Effector memory CD8-positive, alpha-beta T cell (primary cell): Measurements from ENCODE around the gene TMEM135.

Source experiments
- ATAC-seq: fragments of 150-1000 bp; cut with Tn5 transposase; replicated peaks from 2 replicates; pipeline ENCODE4 v1.10.0; 2021; ENCODE audit warnings: mild to moderate bottlenecking, moderate library complexity
- DNase-seq, 3 experiments: peaks; one replicate each; pipeline ENCODE4 v3.0.0; 2021
- H3K27ac Mint-ChIP-seq, 2 donors: one replicate each; pipeline ENCODE4 v1.8.0; 2022; ENCODE audit warnings: mild to moderate bottlenecking in 2 of 2, mixed read lengths in 2 of 2, moderate library complexity in 2 of 2
- H3K27me3 Mint-ChIP-seq, 2 donors: one replicate each; pipeline ENCODE4 v1.8.0; 2022; ENCODE audit warnings: mixed read lengths in 2 of 2
- H3K36me3 Mint-ChIP-seq: one replicate; pipeline ENCODE4 v1.8.0; 2022; ENCODE audit warnings: mild to moderate bottlenecking, moderate library complexity, mixed read lengths; ENCODE audit not compliant: insufficient read depth
- H3K4me1 Mint-ChIP-seq, 2 donors: one replicate each; pipeline ENCODE4 v1.8.0; 2022; ENCODE audit warnings: low read depth in 2 of 2, mixed read lengths in 2 of 2
- H3K4me3 Mint-ChIP-seq, 2 donors: one replicate each; pipeline ENCODE4 v1.8.0; 2022; ENCODE audit warnings: mild to moderate bottlenecking in 2 of 2, mixed read lengths in 2 of 2, moderate library complexity in 2 of 2
- H3K9me3 Mint-ChIP-seq, 2 donors: one replicate each; pipeline ENCODE4 v1.8.0; 2022; ENCODE audit warnings: mixed read lengths in 2 of 2

The TMEM135 gene

DNA sequence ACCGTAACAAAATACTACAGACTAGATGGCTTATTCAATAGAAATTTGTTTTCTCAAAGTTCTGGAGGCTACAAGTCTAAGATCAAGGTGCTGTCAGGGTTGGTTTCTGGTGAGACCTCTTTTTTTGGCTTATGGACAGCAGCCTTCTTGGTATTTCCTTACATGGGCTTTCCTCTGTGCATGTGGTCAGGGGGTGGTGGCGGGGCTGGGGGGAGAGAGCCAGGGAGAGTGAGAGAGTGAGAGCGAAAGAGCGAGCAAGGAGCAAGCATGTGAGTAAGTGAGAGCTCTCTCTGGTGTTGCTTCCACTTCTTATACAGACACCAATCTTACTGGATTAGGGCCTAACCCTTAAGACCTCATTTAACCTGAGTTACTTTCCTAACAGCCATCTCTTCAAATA, 181.5 kb downstream of the TMEM135 start:
- DNase-seq (peak in 1 of 3 experiments; percentile 1), ATAC-seq (peak; percentile 68)
- Mint-ChIP-seq H3K36me3 (peaks cover 5% of the 10 kb centered on the region), H3K27ac (peak overlapping the region in 1 of 2 donors; percentile 6), H3K4me3 (no peak overlapping the region), H3K9me3 (no peaks in the 10 kb centered on the region), H3K4me1 (peaks cover 6 to 23% of the 10 kb centered on the region in 2 donors), H3K27me3 (no peaks in the 10 kb centered on the region)

DNA sequence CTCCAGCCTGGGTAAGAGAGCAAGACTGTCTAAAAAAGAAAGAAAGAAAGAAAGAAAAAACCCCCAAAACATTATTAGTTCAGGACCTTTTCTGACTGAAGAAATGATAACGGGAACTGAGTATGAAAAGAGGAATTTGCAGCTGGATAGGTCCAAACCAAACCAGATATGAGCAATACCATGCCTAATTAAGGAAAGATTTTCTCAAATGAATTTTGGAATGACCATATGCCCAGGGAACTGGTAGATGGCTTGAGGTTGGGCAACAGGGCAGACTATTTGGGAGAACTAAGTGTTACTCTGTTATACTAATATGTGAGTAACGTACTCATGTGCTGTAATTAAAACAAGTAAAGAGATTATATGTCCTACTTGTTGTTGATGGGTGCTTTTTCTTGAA, 186.1 kb downstream of the TMEM135 start:
- peaks cover 5% of the 10 kb centered on the region for H3K36me3 Mint-ChIP-seq
- no peak overlapping the region for H3K4me3 Mint-ChIP-seq
- H3K27ac Mint-ChIP-seq, result no peak overlapping the region
- peaks cover 6 to 8% of the 10 kb centered on the region in 2 donors for H3K4me1 Mint-ChIP-seq
- no peaks in the 10 kb centered on the region for H3K27me3 Mint-ChIP-seq
- no peak for ATAC-seq
- DNase-seq, result no peak
- H3K9me3 Mint-ChIP-seq, result no peaks in the 10 kb centered on the region

DNA sequence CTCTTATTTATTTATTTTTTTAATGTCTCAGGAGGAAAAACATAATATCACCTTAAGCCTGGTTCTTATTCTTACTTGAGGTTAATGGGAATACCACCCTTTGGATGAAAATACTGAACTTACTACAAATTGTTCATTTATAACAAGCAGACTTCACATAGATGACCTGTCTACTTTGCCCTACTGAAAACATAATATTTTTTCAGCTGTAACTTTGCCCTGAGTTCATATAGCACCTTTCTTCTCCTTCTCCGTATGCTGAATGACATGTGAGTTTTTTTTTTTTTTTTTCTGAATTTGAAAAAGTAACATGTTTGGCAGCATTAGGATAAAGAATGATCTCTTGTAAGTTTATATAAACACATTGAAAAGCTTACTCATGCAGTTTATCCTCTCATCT, 186.8 kb downstream of the TMEM135 start:
- Mint-ChIP-seq H3K4me1 (peaks cover 2 to 4% of the 10 kb centered on the region in 2 donors), H3K4me3 (no peak overlapping the region), H3K9me3 (no peaks in the 10 kb centered on the region), H3K27ac (no peak overlapping the region), H3K36me3 (peaks cover 5% of the 10 kb centered on the region), H3K27me3 (no peaks in the 10 kb centered on the region)
- ATAC-seq (no peak), DNase-seq (no peak)

DNA sequence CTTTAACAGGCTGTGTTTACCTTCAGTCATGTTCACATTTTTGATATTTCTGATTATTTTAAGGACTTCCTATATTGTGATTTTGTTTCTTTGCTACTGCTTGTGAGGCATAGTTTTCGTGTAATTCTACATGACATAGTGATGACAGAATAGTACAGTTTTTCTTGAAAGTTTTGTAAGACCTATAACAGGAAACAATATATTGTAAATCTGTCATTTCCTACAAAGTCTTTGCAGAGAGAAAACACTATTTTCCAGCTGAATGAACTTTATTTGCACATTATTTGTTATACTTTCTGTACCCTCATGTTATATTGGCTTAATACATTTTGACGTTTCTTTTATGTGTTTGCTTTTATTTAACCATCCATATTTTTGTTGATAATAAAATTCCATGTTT, 191.1 kb downstream of the TMEM135 start:
- peaks cover 0 to 3% of the 10 kb centered on the region in 2 donors for H3K9me3 Mint-ChIP-seq
- no peak overlapping the region for H3K4me3 Mint-ChIP-seq
- no peaks in the 10 kb centered on the region for H3K27me3 Mint-ChIP-seq
- ATAC-seq, result no peak
- no peaks in the 10 kb centered on the region for H3K36me3 Mint-ChIP-seq
- H3K4me1 Mint-ChIP-seq, result peaks cover 2 to 4% of the 10 kb centered on the region in 2 donors
- H3K27ac Mint-ChIP-seq, result no peak overlapping the region
- no peak for DNase-seq

DNA sequence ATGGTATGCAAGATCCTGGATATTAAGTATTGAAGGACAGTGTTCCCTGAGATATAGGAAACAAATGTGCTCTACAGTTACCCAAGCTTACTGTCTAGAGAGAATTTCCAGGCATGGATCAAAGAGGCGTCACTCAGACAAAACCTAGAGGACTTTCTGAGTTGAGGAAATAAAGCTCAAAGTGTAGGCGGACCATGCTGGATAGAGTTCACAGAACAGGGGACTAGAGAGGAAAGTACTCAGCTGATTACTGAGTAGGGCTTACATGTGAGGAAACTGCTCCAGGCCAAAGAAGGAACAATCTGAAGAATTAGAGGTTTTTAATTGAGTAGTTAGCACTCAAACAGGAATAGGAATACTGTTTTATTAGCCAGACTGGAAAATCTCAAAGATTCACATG, 193.3 kb downstream of the TMEM135 start:
- ATAC-seq, result no peak
- Mint-ChIP-seq H3K27me3 (no peaks in the 10 kb centered on the region), H3K4me1 (peaks cover 2 to 4% of the 10 kb centered on the region in 2 donors), H3K4me3 (no peak overlapping the region), H3K27ac (no peak overlapping the region), H3K36me3 (no peaks in the 10 kb centered on the region), H3K9me3 (peaks cover 0 to 3% of the 10 kb centered on the region in 2 donors)
- no peak for DNase-seq

DNA sequence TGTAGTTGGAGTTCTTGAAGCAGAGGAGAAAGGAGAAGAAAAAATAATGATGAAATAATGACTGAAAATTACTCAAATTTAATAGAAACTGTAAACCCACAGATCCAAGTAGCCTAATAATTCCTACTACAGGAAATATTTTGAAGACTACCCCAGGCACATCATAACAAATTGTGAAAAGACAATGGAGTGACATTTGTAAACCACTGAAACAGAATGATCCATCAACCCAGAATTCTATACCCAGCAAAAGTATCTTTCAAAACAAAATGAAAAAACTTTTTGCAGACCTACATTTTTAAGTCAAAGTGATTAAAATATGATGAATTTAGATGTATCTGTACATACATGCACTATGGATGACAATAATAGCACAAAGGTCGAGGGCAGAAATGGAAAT, 194.6 kb downstream of the TMEM135 start:
- H3K4me3 Mint-ChIP-seq, result no peak overlapping the region
- DNase-seq (no peak), ATAC-seq (no peak)
- peaks cover 0 to 3% of the 10 kb centered on the region in 2 donors for H3K9me3 Mint-ChIP-seq
- H3K27me3 Mint-ChIP-seq, result no peaks in the 10 kb centered on the region
- no peak overlapping the region for H3K27ac Mint-ChIP-seq
- H3K36me3 Mint-ChIP-seq, result no peaks in the 10 kb centered on the region
- H3K4me1 Mint-ChIP-seq, result peaks cover 0 to 4% of the 10 kb centered on the region in 2 donors

DNA sequence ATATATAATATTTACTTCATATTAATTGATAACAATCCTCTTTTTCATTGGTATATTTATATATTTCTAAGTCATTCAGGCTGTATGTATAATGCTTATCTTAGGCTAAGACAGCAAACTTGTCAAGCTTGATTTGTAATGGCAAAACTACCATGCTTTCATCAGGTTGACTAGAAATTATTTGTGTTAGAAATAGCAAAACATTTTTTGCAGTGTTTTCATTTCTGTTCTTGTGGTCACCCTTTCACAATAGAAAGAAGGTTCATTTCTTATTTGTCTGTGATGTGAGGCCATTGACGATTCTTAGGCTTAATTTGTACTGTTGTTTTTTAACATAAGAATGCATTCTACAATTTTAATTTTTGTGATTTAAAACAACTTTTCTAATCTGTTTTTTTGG, 197.6 kb downstream of the TMEM135 start:
- no peak overlapping the region for H3K4me3 Mint-ChIP-seq
- ATAC-seq (no peak), DNase-seq (no peak)
- no peaks in the 10 kb centered on the region for H3K27me3 Mint-ChIP-seq
- no peaks in the 10 kb centered on the region for H3K4me1 Mint-ChIP-seq
- H3K36me3 Mint-ChIP-seq, result no peaks in the 10 kb centered on the region
- H3K9me3 Mint-ChIP-seq, result peaks cover 0 to 3% of the 10 kb centered on the region in 2 donors
- no peak overlapping the region for H3K27ac Mint-ChIP-seq

DNA sequence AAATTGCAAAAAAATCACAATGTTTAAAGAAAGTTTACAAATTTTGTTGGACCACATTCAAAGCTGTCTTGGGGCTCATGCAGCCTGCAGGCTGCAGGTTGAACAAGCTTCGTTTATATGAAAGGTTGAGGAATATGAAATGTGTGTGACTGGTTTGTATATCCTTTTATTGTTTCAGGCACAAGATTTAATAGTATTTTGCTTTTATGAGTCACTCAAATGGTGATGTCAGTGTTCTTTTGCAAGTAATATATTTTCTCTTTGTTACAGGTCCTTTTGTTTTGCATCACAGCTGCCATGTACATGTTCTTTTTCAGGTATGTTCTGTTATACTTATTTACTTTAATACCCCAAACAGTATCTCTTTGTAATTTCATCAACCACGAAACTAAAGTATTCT, 198.6 kb downstream of the TMEM135 start:
- Mint-ChIP-seq H3K9me3 (no peaks in the 10 kb centered on the region), H3K27me3 (no peaks in the 10 kb centered on the region), H3K4me3 (no peak overlapping the region), H3K27ac (no peak overlapping the region), H3K36me3 (no peaks in the 10 kb centered on the region), H3K4me1 (no peaks in the 10 kb centered on the region)
- no peak for ATAC-seq
- DNase-seq, result no peak

DNA sequence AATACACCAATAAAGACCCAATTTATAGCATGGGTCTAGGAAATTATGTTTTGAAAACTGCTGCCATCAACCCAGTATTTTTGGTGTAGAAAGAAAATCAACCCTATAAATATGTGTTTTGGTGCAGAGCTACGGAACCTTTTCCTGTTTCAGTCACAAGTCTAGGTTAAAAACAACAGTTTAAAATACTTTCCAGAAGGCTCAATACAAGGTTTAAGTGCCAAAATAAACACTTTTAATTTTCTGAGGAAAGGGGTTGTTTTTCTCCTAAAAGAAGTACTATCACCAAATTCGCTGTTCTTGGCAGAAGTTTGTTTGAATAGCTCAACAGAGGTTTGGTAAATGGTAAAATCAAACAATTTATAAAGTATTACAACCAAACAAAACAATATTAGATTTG, 201.3 kb downstream of the TMEM135 start:
- Mint-ChIP-seq H3K9me3 (no peaks in the 10 kb centered on the region), H3K4me1 (no peaks in the 10 kb centered on the region), H3K27ac (no peak overlapping the region), H3K36me3 (no peaks in the 10 kb centered on the region), H3K27me3 (no peaks in the 10 kb centered on the region), H3K4me3 (no peak overlapping the region)
- no peak for DNase-seq
- no peak for ATAC-seq

DNA sequence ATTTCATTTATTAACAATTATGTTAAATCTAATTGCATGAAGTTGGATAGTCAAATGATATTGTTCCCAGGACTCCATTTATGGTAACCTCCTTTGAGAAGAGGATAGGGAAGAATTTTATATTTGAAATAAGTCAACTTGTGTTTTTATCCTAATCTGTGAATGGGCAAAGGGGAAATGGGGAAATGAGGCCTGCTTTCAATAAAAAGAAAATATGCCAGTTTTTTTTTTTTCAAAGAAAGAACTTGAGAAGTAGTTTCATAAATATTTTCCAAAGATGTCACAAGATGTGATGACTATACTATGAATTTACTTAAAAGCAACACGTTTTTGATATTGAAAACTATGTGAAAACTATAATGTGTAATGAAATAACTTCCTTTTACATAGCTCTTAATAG, 201.8 kb downstream of the TMEM135 start:
- Mint-ChIP-seq H3K4me1 (no peaks in the 10 kb centered on the region), H3K4me3 (no peak overlapping the region), H3K36me3 (no peaks in the 10 kb centered on the region), H3K27me3 (no peaks in the 10 kb centered on the region), H3K9me3 (no peaks in the 10 kb centered on the region), H3K27ac (no peak overlapping the region)
- ATAC-seq (no peak), DNase-seq (no peak)

DNA sequence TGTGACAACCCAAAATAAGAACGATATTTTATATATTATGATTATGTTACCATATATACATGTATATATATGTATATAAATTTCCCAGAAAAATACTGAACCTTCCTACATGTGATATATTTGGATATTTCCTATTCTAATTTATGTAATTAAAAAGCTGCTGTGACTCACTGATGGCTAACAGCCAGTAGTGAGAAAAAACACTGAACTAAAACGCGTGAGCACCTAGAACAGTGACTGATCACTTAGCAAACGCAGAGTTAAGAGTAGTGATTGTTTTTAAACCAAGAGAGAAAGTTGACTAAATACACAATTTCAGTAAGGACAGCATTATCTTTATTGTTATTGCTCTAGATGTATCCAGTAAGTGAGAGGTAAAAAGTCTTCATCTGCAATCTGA, 213.8 kb downstream of the TMEM135 start:
- DNase-seq (no peak), ATAC-seq (no peak)
- Mint-ChIP-seq H3K36me3 (no peaks in the 10 kb centered on the region), H3K27ac (no peak overlapping the region), H3K27me3 (no peaks in the 10 kb centered on the region), H3K4me1 (peaks cover 11 to 47% of the 10 kb centered on the region in 2 donors), H3K4me3 (no peak overlapping the region), H3K9me3 (no peaks in the 10 kb centered on the region)

DNA sequence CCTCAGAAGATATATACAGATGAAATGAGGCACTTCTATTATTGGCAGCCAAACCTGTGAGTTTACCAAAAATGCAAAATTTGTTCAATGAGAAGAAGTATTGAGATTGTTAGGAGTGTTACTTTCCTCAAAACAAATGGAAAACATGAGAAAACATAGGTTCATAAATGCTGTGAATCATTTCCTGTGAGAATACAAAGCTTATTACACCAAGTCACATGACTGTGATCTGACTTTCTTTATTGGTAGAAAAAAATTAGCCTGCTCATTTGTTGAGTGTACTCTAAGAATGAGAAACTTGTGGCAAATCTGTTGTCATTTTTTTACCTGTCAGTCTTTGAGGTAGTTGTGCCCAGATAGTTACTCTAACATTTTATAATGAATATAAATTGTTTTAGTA, 215.1 kb downstream of the TMEM135 start:
- peak; percentile 31 for ATAC-seq

DNA sequence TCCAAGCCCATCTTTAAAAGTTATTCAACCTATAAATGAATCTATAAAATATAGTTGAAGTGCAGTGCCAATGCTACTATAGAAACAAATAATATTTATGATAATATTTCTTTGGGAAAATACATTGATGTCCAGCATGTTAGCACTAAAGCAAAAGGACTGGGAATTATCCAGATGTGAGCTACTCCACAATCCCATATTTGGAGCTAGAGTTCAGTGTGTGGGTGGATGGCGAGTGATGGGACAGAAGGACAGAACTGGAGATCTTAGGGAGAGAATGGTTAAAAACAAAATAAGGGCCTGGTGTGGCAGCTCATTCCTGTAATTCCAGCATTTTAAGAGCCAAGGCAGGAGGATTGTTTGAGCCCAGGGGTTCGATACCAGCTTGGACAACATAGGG, 216.8 kb downstream of the TMEM135 start:
- Mint-ChIP-seq H3K9me3 (no peaks in the 10 kb centered on the region), H3K4me1 (peaks cover 9 to 30% of the 10 kb centered on the region in 2 donors), H3K36me3 (no peaks in the 10 kb centered on the region), H3K4me3 (no peak overlapping the region), H3K27ac (peak overlapping the region in 1 of 2 donors; percentile 72), H3K27me3 (no peaks in the 10 kb centered on the region)
- ATAC-seq, result no peak
- DNase-seq, result no peak

More for the DNA sequence above, 215.1 kb downstream of the TMEM135 start:
- H3K4me3 Mint-ChIP-seq, result no peak overlapping the region
- no peak overlapping the region for H3K27ac Mint-ChIP-seq
- H3K27me3 Mint-ChIP-seq, result no peaks in the 10 kb centered on the region
- no peaks in the 10 kb centered on the region for H3K9me3 Mint-ChIP-seq
- peaks cover 9 to 47% of the 10 kb centered on the region in 2 donors for H3K4me1 Mint-ChIP-seq
- DNase-seq, result no peak
- no peaks in the 10 kb centered on the region for H3K36me3 Mint-ChIP-seq

DNA sequence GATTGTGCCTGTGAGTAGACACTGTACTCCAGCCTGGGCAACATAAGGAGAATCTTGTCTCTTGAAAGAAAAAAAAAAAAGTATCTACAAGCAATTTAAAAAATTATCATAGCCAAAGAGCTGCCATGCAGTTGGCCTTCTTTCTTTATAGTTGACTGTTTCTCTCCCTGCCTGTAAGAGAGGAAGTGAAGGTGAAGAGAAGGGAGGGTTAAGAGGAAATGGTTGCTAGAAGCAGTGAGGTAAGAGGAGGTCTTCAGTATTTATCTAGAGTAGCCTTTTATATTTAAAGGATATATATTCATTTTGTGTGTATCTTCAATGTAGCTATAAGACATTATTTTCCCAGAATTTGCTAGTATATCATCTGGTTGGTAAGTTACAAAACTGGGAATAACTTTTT, 217.9 kb downstream of the TMEM135 start:
- no peaks in the 10 kb centered on the region for H3K36me3 Mint-ChIP-seq
- no peaks in the 10 kb centered on the region for H3K27me3 Mint-ChIP-seq
- ATAC-seq (no peak), DNase-seq (no peak)
- peak overlapping the region; percentile 51 to 72 for H3K27ac Mint-ChIP-seq
- H3K4me1 Mint-ChIP-seq, result peaks cover 9 to 30% of the 10 kb centered on the region in 2 donors
- no peak overlapping the region for H3K4me3 Mint-ChIP-seq
- no peaks in the 10 kb centered on the region for H3K9me3 Mint-ChIP-seq
